HEK293 (cell line): ENCODE results near the gene MGMT.

Experiments used
- CTCF ChIA-PET: fragments of 350-600 bp; formaldehyde crosslinking; extraction: SDS; loops from one replicate; lab custom pipeline; 2021; ENCODE audit warnings: antibody characterized with exemption; lab: Yijun Ruan, JAX
- POLR2A ChIA-PET: fragments of 300-600 bp; formaldehyde crosslinking; extraction: SDS; loops from one replicate; lab custom pipeline; 2020; ENCODE audit warnings: antibody characterized with exemption, inconsistent platforms; lab: Yijun Ruan, JAX
- H3K27ac ChIP-seq: fragments of 200-500 bp; sonication (Bioruptor generic); 2 replicates; pipeline ENCODE4 v1.5.1; 2014; ENCODE audit warnings: low read depth, low read length, control low read depth, inconsistent platforms; ENCODE audit errors: extremely low read depth
- H3K36me3 ChIP-seq, 2 experiments: fragments of 200-500 bp in 1 of 2; sonication (Bioruptor generic) in 1 of 2; 1 replicate in 1 of 2; 2 replicates in 1 of 2; pipeline ENCODE4 v1.5.1; 2014 to 2017; ENCODE audit warnings: inconsistent platforms in 2 of 2, low read length in 2 of 2; ENCODE audit not compliant: control insufficient read depth in 2 of 2, insufficient read depth in 1 of 2
- H3K4me1 ChIP-seq: fragments of 200-500 bp; sonication (Bioruptor generic); 2 replicates; pipeline ENCODE4 v1.5.1; 2014; ENCODE audit warnings: mild to moderate bottlenecking, low read length, inconsistent platforms; ENCODE audit not compliant: control insufficient read depth, insufficient read depth
- H3K4me3 ChIP-seq: 2 replicates; pipeline ENCODE4 v1.5.1; 2011; ENCODE audit warnings: low read depth, mild to moderate bottlenecking, control low read depth, low read length, moderate library complexity
- H3K9me3 ChIP-seq: fragments of 200-500 bp; sonication (Bioruptor generic); 2 replicates; pipeline ENCODE4 v1.5.1; 2014; ENCODE audit warnings: low read depth, low read length, inconsistent platforms; ENCODE audit not compliant: control insufficient read depth, insufficient read depth
- GLIS2 ChIP-seq: fragments of 450-650 bp; formaldehyde crosslinking; IDR thresholded peaks from 2 replicates; pipeline ENCODE4 v1.5.1; 2016; ENCODE audit warnings: missing biosample characterization, missing genetic modification characterization
- KLF9 ChIP-seq: fragments of 450-650 bp; formaldehyde crosslinking; IDR thresholded peaks from 2 replicates; pipeline ENCODE4 v1.5.1; 2016; ENCODE audit warnings: missing biosample characterization, missing genetic modification characterization, low read depth
- OVOL3 ChIP-seq: fragments of 450-650 bp; formaldehyde crosslinking; IDR thresholded peaks from 2 replicates; pipeline ENCODE4 v1.5.1; 2016; ENCODE audit warnings: missing biosample characterization, missing genetic modification characterization
- WT1 ChIP-seq: fragments of 450-650 bp; formaldehyde crosslinking; IDR thresholded peaks from 2 replicates; pipeline ENCODE4 v1.5.1; 2016; ENCODE audit warnings: missing biosample characterization, missing genetic modification characterization
- ZBTB20 ChIP-seq: fragments of 450-650 bp; formaldehyde crosslinking; IDR thresholded peaks from 2 replicates; pipeline ENCODE4 v1.5.1; 2016; ENCODE audit warnings: missing biosample characterization, missing genetic modification characterization
- ZBTB48 ChIP-seq: fragments of 450-650 bp; formaldehyde crosslinking; IDR thresholded peaks from 2 replicates; pipeline ENCODE4 v1.5.1; 2016; ENCODE audit warnings: missing biosample characterization, missing genetic modification characterization
- ZNF148 ChIP-seq: fragments of 450-650 bp; formaldehyde crosslinking; IDR thresholded peaks from 2 replicates; pipeline ENCODE4 v1.5.0; 2017; ENCODE audit warnings: missing biosample characterization, missing genetic modification characterization, borderline replicate concordance
- ZNF184 ChIP-seq: fragments of 450-650 bp; IDR thresholded peaks from 2 replicates; pipeline ENCODE4 v1.5.1; 2018; ENCODE audit warnings: missing biosample characterization, mild to moderate bottlenecking, missing genetic modification characterization
- ZNF19 ChIP-seq: fragments of 450-650 bp; formaldehyde crosslinking; IDR thresholded peaks from 2 replicates; pipeline ENCODE4; 2016; ENCODE audit warnings: missing biosample characterization, missing genetic modification characterization, low read depth
- ZNF221 ChIP-seq: fragments of 450-650 bp; formaldehyde crosslinking; IDR thresholded peaks from 2 replicates; pipeline ENCODE4 v1.5.1; 2017; ENCODE audit warnings: missing biosample characterization, missing genetic modification characterization, borderline replicate concordance
- ZNF248 ChIP-seq: fragments of 450-650 bp; formaldehyde crosslinking; IDR thresholded peaks from 2 replicates; pipeline ENCODE4 v1.5.1; 2017; ENCODE audit warnings: missing biosample characterization, missing genetic modification characterization
- ZNF530 ChIP-seq: fragments of 450-650 bp; formaldehyde crosslinking; IDR thresholded peaks from 2 replicates; pipeline ENCODE4 v1.5.1; 2016; ENCODE audit warnings: low read depth, missing biosample characterization, missing genetic modification characterization
- ZNF596 ChIP-seq: fragments of 450-650 bp; IDR thresholded peaks from 2 replicates; pipeline ENCODE4 v1.5.0; 2018; ENCODE audit warnings: missing biosample characterization, mild to moderate bottlenecking, missing genetic modification characterization, moderate library complexity
- ZNF701 ChIP-seq: fragments of 450-650 bp; formaldehyde crosslinking; IDR thresholded peaks from 2 replicates; pipeline ENCODE4 v1.5.1; 2016; ENCODE audit warnings: missing biosample characterization, missing genetic modification characterization
- ZNF707 ChIP-seq: fragments of 450-650 bp; formaldehyde crosslinking; IDR thresholded peaks from 2 replicates; pipeline ENCODE4 v1.5.1; 2016; ENCODE audit warnings: missing biosample characterization, missing genetic modification characterization
- ZNF792 ChIP-seq: fragments of 450-650 bp; formaldehyde crosslinking; IDR thresholded peaks from 2 replicates; pipeline ENCODE4 v1.5.1; 2016; ENCODE audit warnings: missing biosample characterization, missing genetic modification characterization
- ZSCAN4 ChIP-seq: fragments of 450-650 bp; formaldehyde crosslinking; IDR thresholded peaks from 2 replicates; pipeline ENCODE4 v1.5.1; 2017; ENCODE audit warnings: missing biosample characterization, missing genetic modification characterization

The MGMT gene

GRCh38 chr10:129719889-129720590, 253.0 kb downstream of the MGMT start:
- POLR2A ChIA-PET: no interaction called here

GRCh38 chr10:129725011-129725410, 258.0 kb downstream of the MGMT start:
- Histone ChIP-seq H3K4me1 (no peaks in the 10 kb centered on the region), H3K36me3 (no peaks in the 10 kb centered on the region)
- CTCF ChIA-PET: no interaction called here
- no peak for TF ChIP-seq ZSCAN4
- TF ChIP-seq ZBTB48 (tag by site-specific recombination): no peak
- TF ChIP-seq KLF9 (tag by site-specific recombination): no peak
- no peak for TF ChIP-seq ZNF184 (tag by site-specific recombination)
- no peak for TF ChIP-seq WT1 (tag by site-specific recombination)
- no peak for TF ChIP-seq ZNF792 (tag by site-specific recombination)
- TF ChIP-seq ZBTB20: no peak
- TF ChIP-seq ZNF707 (tag by site-specific recombination): no peak
- TF ChIP-seq OVOL3 (tag by site-specific recombination): no peak
- TF ChIP-seq, all 188 proteins: peak for 0
- POLR2A ChIA-PET: no interaction called here
- Histone ChIP-seq H3K27ac (no peak overlapping the region), H3K4me3 (no peak overlapping the region), H3K9me3 (no peaks in the 10 kb centered on the region)

More at GRCh38 chr10:129719889-129720590, 253.0 kb downstream of the MGMT start:
- H3K9me3 ChIP-seq: no peaks in the 10 kb centered on the region
- TF ChIP-seq ZNF221 (tag by site-specific recombination) (no peak), ZNF19 (no peak), ZNF148 (tag by site-specific recombination) (no peak), GLIS2 (tag by site-specific recombination) (no peak), ZNF248 (no peak)
- CTCF ChIA-PET: no interaction called here
- H3K27ac ChIP-seq: no peak overlapping the region
- no peak overlapping the region for H3K4me3 ChIP-seq
- H3K36me3 ChIP-seq: no peaks in the 10 kb centered on the region
- H3K4me1 ChIP-seq: no peaks in the 10 kb centered on the region

GRCh38 chr10:129725482-129725881, 258.4 kb downstream of the MGMT start:
- CTCF ChIA-PET: interaction anchor here (0.6 kb wide), 1 partner anchor 366 kb away, joined by 3 read pairs; no protein-coding TSS in a partner anchor

More at GRCh38 chr10:129725482-129725881, 258.4 kb downstream of the MGMT start:
- H3K27ac ChIP-seq: no peak overlapping the region
- POLR2A ChIA-PET: no interaction called here
- H3K4me3 ChIP-seq: no peak overlapping the region
- no peaks in the 10 kb centered on the region for H3K36me3 ChIP-seq
- no peak for TF ChIP-seq ZNF701 (tag by site-specific recombination)
- no peak for TF ChIP-seq ZNF530
- TF ChIP-seq ZNF596 (tag by site-specific recombination): no peak
- TF ChIP-seq, all 188 proteins: peak for 0
- Histone ChIP-seq H3K4me1 (no peaks in the 10 kb centered on the region), H3K9me3 (no peaks in the 10 kb centered on the region)
